ENCODE data around the gene CAVIN1.
"Not testable (repeated sequence)": the region's sequence is repeated elsewhere in the genome, so short reads cannot be mapped to it uniquely, and the experiment has no call there.

Gene CAVIN1, protein sequence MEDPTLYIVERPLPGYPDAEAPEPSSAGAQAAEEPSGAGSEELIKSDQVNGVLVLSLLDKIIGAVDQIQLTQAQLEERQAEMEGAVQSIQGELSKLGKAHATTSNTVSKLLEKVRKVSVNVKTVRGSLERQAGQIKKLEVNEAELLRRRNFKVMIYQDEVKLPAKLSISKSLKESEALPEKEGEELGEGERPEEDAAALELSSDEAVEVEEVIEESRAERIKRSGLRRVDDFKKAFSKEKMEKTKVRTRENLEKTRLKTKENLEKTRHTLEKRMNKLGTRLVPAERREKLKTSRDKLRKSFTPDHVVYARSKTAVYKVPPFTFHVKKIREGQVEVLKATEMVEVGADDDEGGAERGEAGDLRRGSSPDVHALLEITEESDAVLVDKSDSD

DNA sequence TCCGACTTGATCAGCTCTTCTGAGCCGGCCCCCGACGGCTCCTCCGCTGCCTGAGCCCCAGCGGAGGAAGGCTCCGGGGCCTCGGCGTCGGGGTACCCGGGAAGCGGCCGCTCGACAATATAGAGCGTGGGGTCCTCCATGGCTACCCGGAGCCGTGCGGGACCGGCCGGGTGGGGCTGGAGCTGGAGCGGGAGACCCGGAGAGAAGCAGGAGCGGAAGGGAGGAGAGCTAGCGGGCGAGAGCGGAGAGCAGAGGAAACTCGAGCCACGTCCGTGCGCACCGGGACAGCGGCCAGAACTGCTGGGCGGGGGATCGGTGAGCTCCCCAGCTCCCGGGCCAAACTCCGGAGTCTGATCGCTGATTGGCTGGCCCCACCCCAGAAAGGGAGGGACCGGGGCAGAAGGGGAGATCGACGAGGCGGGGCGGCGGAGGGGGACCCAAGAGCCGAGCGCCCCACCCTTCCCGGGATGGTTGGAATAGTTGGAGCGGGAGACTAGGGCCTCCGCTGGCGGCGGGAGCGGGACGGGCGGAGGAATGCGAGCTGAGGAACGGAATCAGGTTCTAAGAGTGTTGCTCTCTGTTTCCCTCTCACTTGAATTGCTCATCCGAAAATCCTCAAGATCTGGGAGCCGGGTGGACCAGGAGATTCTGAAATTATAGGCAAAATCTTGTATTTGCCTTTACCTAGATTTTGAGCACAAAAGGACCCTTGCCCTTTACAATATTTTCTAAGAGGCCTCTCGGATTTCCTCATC, at the start of gene CAVIN1:
Gene CAVIN1, minus strand, starts transcription at position 299 of the 755 bp plus-strand sequence. Its CDS starts 159 bp downstream, at position 140.
- DNase-seq, result peak; percentile 88

DNA sequence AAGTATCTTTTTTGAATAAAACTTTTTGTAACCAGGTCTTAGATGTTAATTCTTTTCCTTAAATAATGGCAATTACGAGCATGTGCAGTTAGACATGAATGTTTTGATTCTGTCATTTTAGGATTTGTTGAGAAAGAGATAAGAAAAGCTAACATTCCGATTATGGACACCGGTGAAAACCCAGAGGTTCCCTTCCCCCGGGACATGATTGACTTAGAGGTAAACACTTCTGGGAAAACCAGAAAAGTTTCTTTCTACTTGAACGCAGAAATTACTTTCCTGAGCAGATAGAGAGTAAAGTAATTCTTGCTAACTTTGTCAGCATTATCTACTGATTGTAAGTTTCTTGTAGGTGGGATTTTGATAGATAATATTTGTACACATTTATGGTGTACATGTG, 44.8 kb upstream of the CAVIN1 start:
- no peak for DNase-seq

DNA sequence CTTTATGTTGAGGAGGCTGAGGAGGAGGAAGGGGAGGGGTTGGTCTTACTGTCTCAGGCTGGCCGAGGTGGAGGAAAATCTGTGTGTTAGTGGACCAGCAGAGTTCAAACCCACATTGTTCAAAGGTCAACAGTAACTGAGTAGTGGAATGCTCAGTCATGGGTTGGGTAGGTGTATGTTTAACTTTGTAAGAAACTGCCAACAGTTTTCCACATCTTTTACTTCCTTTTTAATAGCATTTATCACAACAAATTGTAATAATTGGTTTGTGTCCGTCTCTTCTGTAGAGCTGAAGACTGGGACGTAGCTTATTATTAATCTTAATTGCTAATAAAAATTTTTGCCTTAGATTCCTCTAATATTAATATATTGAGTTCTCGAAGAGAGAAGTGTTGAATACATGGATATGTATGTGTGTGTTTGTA, 40.9 kb upstream of the CAVIN1 start:
- DNase-seq, result no peak

DNA sequence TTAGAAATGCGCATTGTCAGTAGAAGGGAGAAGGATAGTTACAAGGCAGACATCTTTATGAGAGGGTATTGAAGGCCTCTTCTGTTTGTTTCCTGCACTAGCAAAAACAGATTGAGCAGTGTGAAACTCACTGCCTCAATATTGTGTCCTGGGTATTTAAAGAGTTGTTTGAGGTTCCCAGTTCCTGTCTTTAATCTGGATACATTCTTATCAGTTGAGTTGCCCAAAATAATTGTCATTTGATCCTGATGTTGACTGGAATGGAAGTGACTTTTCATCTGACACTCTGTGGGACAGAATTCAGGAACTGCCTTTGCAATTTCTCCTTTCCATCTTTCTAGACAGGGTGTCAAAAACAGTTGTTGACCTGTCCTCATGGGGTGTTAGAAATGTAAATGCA, 37.3 kb upstream of the CAVIN1 start:
- peak; percentile 36 for DNase-seq

DNA sequence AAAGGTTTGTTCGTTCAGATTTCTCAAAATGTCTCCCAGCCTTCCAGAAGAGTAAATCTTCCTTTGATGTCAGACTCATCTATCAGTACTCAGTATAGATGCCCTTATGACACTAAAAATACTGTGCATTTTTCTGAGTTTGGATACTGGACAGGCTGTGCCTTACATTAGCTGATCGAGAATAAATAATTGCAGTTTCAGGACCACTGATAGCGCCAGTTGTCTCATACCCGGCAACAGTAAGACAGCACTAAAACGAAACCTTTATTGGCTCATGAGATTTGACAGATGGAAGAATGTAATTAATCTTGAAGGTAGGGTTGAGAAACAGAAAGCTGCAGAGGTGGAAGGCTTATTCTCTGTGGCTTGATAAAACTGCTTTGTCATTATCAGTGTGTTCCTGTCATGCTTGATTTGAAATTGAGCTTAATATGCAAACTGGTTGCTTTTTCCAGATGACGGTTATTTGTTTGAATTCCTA, 36.8 kb upstream of the CAVIN1 start:
- DNase-seq, result peak; percentile 59

DNA sequence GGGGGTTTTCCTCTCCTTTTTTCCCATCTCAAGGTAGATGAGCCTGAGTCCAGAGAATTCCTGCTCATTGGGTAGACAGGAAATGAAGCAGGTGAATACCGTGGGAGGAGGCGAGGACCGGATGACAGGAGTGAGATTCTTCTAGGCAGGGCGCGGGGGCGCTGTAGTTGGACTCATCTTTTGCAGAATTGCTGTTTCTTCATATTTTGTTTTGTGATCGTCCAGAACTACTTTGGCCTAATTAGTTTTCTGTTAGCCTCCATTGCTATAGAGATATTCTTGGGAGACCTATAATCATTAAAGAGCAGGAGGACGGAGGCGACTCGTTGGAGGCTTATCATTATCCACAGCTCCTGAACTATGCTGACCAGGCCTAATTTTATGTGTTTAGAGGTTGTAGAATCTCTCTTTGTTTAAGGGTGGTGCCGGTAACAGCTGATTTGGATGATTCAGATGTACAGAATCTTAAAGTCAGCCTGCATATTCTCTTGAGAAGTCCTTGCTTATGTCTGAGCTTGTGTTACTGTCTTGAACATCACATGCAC, 36.3 kb upstream of the CAVIN1 start:
- DNase-seq, result peak; percentile 65

DNA sequence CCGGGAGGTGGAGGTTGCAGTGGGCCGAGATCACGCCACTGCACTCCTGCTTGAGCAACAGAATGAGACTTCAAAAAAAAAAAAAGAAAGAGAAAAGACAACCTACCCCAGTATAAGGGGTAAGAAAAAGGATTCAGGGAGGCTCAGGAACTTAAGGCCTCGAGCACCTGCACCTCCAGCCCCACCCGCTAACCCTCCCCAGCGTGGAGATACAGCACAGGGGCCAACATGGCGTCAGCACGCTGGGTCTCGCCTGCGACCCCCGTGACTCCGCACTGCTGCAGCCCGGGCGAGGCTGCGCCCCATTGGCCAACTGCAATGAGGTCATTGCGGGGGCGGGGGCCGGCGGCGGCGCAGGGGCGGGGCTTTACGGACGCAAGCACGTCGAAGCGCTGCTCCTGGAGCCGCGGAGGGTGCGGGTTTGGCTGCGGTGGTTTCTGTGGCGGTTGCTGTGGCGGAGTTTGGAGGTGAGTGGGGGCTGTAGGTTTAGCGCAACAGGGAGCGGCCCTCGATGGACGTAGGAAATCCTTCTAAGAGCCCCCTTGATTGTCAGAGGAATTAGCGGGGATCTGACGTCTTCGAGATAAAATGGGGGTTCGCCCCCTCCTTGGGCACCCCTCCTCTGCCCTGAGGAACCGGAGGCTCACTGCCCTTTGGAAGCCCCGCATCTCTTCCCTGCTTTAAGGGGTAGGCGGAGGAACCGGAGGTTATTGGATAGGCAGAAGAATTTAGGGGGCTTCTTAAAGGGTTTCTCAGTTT, 35.6 kb upstream of the CAVIN1 start, which contains the start of gene ATP6V0A1:
Gene ATP6V0A1, plus strand, starts transcription at position 382 of the 759 bp plus-strand sequence. CDS start 2,017 bp downstream, outside the sequence.
- peak; percentile 92 for DNase-seq

DNA sequence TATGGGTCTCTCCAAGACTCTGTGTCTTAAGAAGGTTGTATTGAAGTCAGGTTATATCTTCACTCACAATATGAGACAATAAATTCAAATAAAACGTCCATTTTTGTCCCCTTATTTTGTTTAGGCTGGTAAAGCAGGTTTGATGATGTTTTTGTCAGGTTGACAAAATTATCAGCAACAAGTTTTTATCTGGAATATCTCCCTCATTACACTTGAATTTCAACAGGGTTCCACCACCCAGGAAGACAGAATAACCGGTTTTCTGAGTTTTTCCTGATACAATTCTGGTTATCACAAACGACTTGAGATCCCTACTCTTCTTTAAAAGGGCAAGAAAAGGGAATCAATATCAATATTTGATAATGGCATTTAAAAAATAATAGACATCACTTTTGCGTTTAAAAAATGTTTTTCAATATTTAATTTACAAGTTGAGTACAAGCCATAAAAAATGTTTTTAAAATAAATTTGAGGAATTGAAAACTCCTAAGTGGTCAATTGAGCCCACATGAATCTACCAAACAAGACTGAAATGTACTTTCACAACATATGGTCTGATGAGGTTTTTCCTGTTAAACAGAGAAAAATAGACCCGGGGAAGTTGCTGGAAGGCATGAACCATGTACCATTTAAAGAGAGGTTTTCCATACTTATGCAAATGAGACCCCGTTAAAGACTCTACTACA, 34.2 kb upstream of the CAVIN1 start:
- DNase-seq, result no peak

DNA sequence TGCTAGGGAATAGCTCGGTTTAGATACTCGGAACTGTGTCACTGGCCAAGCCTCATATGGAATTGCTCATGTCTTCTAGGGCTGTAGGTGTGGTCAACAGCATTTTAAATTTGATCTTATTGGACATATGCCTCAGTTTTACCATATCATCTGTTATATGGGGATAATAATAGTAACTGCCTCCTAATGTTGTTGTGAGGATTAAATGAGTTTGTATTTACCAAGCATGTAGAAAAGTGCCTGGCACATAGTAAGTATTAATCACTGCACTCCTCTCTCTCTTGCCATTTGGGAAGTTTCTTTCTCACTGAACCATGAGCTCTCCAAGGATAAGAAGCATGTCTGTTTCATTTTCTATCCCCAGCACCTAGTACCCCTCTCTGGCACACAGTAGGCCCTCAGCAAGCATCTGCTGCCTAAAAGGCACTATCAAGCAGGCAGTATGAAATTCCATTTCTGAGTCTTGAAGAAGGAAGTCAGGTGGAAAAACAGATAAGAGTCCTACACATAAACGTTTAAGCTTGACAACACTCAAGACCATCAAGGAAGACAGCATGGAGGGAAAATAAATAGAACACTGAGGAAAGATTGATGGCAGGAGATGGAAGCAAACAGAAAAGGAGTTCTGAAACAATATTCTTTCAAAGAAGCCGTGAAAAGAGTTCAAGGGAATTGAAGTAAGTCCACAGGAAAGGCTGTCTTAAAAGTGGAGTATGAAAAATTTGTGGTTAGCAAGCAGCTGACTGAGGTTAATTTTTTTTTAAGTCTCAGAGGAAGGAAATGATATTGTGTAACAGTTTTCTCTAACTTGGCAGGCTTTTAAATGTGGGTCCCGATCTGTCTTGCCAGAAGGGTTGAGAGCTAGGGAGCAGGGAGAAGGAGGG, 33.4 kb upstream of the CAVIN1 start:
- no peak for DNase-seq

DNA sequence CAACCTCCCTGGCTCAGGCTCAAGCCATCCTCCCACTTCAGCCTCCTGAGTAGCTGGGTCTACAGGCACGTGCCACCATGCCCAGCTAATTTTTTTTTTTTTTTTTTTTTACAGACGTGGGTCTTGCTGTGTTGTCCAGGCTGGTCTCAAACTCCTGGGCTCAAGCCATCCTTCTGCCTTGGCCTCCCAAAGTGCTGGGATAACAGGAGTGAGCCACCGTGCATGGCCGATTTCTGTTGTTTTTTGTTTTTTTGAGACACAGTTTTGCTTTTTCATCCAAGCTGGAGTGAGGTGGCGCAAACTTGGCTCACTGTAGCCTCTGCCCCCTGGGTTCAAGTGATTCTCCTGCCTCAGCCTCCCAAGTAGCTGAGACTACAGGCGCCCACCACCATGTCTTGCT, 31.9 kb upstream of the CAVIN1 start:
- DNase-seq, result not testable (repeated sequence)

DNA sequence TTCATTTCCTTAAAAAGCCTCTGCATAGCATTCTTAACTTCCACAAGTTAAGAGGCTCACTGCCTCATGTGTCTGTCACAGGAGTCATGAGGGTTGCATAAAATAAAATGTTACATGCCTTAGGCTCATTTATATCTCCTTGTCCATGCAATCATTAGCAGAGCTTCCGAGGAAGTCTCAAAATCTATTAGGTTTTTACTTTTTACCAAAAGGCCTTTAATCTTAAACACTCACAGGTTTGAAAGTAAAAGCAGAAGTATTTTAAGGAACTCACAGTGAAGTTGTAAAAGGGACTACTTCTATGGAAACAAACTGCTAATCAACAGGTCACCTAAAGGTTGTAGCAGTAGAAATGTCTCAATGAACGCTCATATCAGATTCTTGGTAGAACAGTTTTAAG, 30.4 kb upstream of the CAVIN1 start:
- DNase-seq, result no peak

DNA sequence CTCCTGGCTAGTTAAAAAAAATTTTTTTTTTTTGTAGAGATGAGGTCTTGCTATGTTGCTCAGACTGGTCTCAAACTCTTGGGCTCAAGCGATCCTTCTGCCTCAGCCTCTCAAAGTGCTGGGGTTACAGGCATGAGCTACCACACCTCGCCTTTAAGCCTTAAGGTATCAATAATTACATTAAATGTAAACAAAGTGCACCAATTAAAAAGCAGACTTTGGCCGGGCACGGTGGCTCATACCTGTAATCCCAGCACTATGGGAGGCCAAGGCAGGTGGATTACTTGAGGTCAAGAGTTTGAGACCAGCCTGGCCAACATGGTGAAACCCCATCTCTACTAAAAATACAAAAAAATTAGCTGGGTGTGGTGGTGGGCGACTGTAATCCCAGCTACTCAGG, 28.2 kb upstream of the CAVIN1 start:
- not testable (repeated sequence) for DNase-seq

DNA sequence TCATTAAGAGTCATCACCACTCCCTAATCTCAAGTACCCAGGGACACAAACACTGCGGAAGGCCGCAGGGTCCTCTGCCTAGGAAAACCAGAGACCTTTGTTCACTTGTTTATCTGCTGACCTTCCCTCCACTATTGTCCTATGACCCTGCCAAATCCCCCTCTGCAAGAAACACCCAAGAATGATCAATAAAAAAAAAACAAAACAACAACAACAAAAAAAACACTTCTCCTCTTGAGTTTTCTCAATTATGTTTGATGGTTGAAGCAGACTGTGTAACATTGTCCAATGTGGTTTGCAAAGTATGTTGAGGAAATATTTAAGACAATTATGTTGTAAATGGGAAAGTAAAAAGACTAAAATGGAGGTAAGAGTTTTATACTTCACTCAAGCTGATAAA, 26.8 kb upstream of the CAVIN1 start:
- not testable (repeated sequence) for DNase-seq

DNA sequence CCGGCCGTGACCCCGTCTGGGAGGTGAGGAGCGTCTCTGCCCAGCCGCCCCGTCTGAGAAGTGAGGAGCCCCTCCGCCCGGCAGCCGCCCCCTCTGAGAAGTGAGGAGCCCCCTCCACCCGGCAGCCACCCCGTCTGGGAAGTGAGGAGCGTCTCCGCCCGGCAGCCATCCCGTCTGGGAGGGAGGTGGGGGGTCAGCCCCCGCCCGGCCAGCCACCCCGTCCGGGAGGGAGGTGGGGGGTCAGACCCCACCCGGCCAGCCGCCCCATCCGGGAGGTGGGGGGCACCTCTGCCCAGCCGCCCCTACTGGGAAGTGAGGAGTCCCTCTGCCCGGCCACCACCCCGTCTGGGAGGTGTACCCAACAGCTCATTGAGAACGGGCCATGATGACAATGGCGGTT, 26.1 kb upstream of the CAVIN1 start:
- not testable (repeated sequence) for DNase-seq

DNA sequence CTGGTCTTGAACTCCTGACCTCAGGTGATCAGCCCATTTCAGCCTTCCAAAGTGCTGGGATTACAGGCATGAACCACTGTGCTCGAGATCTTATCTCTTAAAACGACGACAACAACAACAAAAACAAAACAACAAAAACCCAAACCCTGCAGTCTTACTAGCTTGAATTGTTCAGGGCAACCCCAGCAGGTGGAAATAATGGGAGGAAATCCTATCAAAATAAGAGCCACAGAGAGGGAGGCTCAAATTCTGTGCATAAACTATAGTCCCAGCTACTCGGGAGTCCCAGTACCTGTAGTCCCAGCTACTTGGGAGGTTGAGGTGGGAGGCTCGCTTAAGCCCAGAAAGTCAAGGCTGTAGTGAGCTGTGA, 19.1 kb upstream of the CAVIN1 start:
- no peak for DNase-seq

DNA sequence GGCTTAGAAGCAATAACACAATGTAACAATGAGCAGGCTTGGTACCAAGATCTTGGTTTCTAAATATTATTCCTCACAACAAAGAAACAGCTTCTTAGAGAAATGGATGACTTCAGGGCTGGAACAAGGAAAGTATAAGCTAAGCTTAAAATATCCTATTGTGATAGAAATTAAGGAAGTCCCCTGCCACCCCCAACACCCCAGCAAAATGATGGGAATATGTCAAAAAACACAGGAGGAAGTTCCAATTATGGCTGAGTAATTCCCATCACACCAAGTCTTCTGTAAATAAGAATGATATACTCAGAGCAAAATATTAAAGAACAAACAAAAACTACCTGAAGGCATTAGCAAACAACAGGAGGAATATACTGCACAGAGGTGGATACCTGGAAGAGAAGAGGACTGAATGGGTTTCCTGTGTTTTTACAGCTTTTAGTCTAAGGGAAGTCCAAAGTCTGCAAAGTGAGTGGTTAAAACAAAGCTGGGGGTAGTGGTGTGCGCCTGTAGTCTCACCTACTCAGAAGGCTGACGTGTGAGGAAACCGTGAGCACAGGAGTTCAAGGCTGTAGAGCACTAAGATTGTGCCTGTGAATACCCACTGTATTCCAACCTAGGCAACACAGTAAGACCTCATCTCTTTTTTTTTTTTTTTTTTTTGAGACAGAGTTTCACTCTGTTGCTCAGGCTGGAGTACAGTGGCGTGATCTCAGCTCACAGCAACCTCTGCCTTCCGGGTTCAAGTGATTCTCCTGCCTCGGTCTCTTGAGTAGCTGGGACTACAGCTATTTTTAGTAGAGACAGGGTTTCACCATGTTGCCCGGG, 18.5 kb upstream of the CAVIN1 start:
- no peak for DNase-seq

DNA sequence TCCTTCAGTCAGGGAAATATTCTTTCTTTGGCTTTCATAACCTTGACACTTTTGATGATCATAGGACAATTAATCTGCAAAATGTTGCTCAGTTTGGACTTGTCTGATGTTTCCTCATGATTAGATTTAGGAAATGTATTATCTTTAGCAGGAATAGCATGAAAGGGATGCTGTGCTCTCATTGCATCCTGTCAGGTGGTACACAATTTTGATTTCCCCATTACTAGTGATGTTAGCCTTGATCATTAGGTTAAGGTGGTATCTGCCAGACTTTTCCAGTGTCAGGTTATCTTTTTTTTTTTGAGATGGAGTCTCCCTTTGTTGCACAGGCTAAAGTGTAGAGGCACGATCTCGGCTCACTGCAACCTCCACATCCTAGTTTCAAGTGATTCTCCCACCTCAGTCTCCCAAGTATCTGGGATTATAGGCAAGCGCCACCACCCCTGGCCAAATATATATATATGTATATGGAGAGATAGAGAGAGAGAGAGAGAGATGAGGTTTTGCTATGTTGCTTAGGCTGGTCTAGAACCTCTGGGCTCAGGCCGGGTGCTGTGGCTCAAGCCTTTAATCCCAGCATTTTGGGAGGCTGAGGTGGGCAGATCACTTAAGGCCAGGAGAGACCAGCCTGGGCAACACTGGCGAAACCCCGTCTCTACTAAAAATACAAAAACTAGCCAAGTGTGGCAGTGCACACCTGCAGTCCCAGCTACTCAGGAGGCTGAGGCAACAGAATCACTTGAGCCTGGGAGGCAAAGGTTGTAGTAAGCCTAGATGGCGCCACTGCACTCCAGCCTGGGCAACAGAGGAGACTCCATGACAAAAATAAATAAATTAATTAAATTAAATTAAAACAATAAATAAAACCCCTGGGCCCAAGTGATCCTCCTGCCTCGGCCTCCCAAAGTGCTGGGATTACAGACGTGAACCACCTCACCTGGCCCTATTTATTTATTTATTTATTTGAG, 15.8 kb upstream of the CAVIN1 start:
- no peak for DNase-seq

DNA sequence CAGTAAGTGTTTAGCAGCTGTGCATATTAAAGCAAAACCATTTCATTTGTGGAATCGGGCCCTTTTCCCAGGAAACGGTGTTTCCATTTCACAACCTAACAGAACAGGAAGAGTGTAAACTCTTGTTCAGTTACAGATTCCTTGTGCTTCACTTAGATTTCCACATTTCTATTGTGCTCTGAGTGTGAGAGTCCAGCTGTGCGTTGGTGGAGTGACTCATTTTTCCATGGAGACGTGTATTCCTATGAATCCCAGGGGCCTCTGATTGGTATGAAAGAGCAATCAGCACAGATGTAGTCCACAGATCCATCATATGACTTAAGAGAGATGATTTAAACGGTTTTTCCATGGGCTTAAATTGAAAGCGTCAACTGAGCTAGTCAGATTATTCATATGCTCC, 13.3 kb upstream of the CAVIN1 start:
- DNase-seq, result no peak

DNA sequence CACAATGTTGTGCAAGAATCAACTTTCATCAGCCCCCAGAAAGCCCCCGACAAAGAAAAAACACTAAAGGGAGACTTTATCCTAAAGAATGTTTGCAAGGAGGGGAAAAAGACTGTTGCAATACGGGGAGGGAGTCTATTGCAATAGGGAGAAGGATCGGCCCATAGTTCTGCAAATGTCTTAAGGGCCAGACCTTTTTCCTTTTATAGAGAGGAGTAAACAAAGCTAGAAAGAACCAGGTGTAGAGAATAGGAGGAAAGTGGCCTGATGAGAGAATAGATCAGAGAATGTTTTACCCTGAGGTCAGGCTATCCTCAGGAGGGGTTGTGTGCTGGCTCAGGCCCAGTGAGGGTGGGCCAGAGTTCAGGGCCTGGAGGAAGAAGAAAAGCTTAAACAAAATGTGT, 8.7 kb upstream of the CAVIN1 start:
- DNase-seq, result no peak
